Hepatocyte (in vitro differentiated cells): ENCODE data around the gene GLUL. TPM values are rescaled to one million over a fixed set of nuclear protein-coding genes. Genes with fewer than 3 reads are reported as not detected.

Source experiments
- DNase-seq: peaks from one replicate; pipeline ENCODE4 v3.0.0-alpha.2; 2016; ENCODE audit warnings: low spot score
- H2AFZ ChIP-seq: fragments of 200-600 bp; sonication (generic); 2 replicates; pipeline ENCODE4 v1.6.0; 2016; ENCODE audit warnings: antibody characterized with exemption, mild to moderate bottlenecking
- H3K27ac ChIP-seq: fragments of 200-600 bp; sonication (generic); 2 replicates; pipeline ENCODE4 v1.5.1; 2016; ENCODE audit warnings: mild to moderate bottlenecking
- H3K27me3 ChIP-seq: fragments of 200-600 bp; sonication (generic); 2 replicates; pipeline ENCODE4 v1.6.1; 2016
- H3K36me3 ChIP-seq: fragments of 200-600 bp; sonication (generic); replicated peaks from 2 replicates; pipeline ENCODE4 v1.5.1; 2016; ENCODE audit warnings: low read depth; ENCODE audit not compliant: insufficient read depth
- H3K4me1 ChIP-seq: fragments of 200-600 bp; sonication (generic); 2 replicates; pipeline ENCODE4 v1.5.1; 2016; ENCODE audit warnings: mild to moderate bottlenecking, moderate library complexity; ENCODE audit not compliant: insufficient read depth
- H3K4me2 ChIP-seq: fragments of 200-600 bp; sonication (generic); 2 replicates; pipeline ENCODE4 v1.6.0; 2016
- H3K4me3 ChIP-seq: fragments of 200-600 bp; sonication (generic); 2 replicates; pipeline ENCODE4 v1.5.1; 2016; ENCODE audit warnings: mild to moderate bottlenecking
- H3K79me2 ChIP-seq: fragments of 200-600 bp; sonication (generic); 2 replicates; pipeline ENCODE4 v1.6.0; 2017; ENCODE audit warnings: mild to moderate bottlenecking
- H3K9me2 ChIP-seq: fragments of 200-600 bp; sonication (generic); replicated peaks from 2 replicates; pipeline ENCODE4 v1.6.0; 2017; ENCODE audit warnings: mild to moderate bottlenecking; ENCODE audit not compliant: insufficient read depth
- H3K9me3 ChIP-seq: fragments of 200-600 bp; sonication (generic); 2 replicates; pipeline ENCODE4 v1.5.1; 2016; ENCODE audit warnings: low read depth, mild to moderate bottlenecking
- H4K20me1 ChIP-seq: fragments of 200-600 bp; sonication (generic); 2 replicates; pipeline ENCODE4 v1.6.0; 2016; ENCODE audit warnings: mild to moderate bottlenecking; ENCODE audit not compliant: insufficient read depth, poor library complexity, severe bottlenecking
- EZH2 ChIP-seq: fragments of 200-600 bp; sonication (generic); IDR thresholded peaks from 2 replicates; pipeline ENCODE4 v1.6.1; 2016; ENCODE audit warnings: antibody characterized with exemption, mild to moderate bottlenecking, borderline replicate concordance
- EZH2phosphoT487 ChIP-seq: fragments of 200-600 bp; sonication (generic); IDR thresholded peaks from one replicate; pipeline ENCODE4 v1.6.1; 2018; ENCODE audit warnings: antibody characterized with exemption, mild to moderate bottlenecking, low read depth, moderate library complexity; ENCODE audit not compliant: unreplicated experiment, severe bottlenecking
- WGBS: methylation state at CpG from one replicate; pipeline ENCODE4 v1.1.6; 2016; ENCODE audit warnings: low lambda C conversion rate; ENCODE audit errors: missing lambda C conversion rate; 5-methylcytosine and 5-hydroxymethylcytosine counted together
- polyA plus RNA-seq: library from polyadenylated mRNA; unstranded; fragments of >200 nt; fragmentation: Nextera tagmentation; extraction: Ambion mirVana; gene quantifications from 2 replicates; pipeline ENCODE4 v1.2.1, GENCODE V29; 2016
- total RNA-seq: library from RNA; depleted of rRNA; stranded (reverse); fragments of >200 nt; gene quantifications from 2 replicates; pipeline ENCODE4 v1.2.3, GENCODE V29; 2014
- TF ChIP-seq, protein P1 (sequence below): fragments of 200-600 bp; sonication (generic); IDR thresholded peaks from 2 replicates; pipeline ENCODE4 v1.5.1; 2016; ENCODE audit warnings: antibody characterized with exemption, mild to moderate bottlenecking; ENCODE audit not compliant: poor library complexity

The GLUL gene
- total and polyA plus RNA-seq, 2 experiments from 2014 or later, result 747 to 846 TPM

DNA sequence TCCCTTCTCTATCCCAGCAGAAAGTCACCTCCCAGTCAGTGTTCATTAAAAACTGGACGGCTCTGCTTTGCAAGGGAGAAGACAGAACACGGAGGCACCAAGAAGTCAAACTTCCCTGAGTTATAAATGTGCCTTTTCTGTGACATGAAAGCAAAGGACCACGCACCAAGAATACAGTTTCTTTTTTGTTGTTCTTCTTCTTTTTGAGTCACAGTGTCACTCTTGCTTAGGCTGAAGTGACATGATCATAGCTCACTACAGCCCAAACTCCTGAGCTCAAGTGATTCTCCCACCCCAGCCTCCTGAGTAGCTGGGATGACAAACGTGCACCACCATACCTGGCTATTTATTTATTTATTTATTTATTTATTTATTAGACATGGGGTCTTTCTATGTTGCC is 22.7 kb downstream of the GLUL start:
- Histone ChIP-seq H3K4me2 (no peak overlapping the region), H2AFZ (no peak overlapping the region), H3K79me2 (no peaks in the 10 kb centered on the region), H3K9me3 (no peaks in the 10 kb centered on the region), H3K27ac (no peak overlapping the region), H3K36me3 (no peaks in the 10 kb centered on the region), H4K20me1 (no peaks in the 10 kb centered on the region), H3K9me2 (no peaks in the 10 kb centered on the region), H3K4me1 (no peaks in the 10 kb centered on the region), H3K4me3 (no peak overlapping the region), H3K27me3 (no peaks in the 10 kb centered on the region)
- TF ChIP-seq EZH2phosphoT487 (no peak), EZH2 (no peak)
- TF ChIP-seq, protein P1, sequence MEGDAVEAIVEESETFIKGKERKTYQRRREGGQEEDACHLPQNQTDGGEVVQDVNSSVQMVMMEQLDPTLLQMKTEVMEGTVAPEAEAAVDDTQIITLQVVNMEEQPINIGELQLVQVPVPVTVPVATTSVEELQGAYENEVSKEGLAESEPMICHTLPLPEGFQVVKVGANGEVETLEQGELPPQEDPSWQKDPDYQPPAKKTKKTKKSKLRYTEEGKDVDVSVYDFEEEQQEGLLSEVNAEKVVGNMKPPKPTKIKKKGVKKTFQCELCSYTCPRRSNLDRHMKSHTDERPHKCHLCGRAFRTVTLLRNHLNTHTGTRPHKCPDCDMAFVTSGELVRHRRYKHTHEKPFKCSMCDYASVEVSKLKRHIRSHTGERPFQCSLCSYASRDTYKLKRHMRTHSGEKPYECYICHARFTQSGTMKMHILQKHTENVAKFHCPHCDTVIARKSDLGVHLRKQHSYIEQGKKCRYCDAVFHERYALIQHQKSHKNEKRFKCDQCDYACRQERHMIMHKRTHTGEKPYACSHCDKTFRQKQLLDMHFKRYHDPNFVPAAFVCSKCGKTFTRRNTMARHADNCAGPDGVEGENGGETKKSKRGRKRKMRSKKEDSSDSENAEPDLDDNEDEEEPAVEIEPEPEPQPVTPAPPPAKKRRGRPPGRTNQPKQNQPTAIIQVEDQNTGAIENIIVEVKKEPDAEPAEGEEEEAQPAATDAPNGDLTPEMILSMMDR, result no peak
- DNase-seq, result no peak
- 80% methylated on average over 4 of the region's 4 CpGs for WGBS

- Histone ChIP-seq H3K4me3 (no peak overlapping the region), H3K27ac (no peak overlapping the region), H3K79me2 (no peaks in the 10 kb centered on the region), H3K36me3 (no peaks in the 10 kb centered on the region), H2AFZ (no peak overlapping the region), H3K4me1 (no peaks in the 10 kb centered on the region), H3K4me2 (no peak overlapping the region), H3K27me3 (no peaks in the 10 kb centered on the region), H3K9me2 (no peaks in the 10 kb centered on the region), H3K9me3 (no peaks in the 10 kb centered on the region), H4K20me1 (no peaks in the 10 kb centered on the region)
- 75% methylated on average over 4 of the region's 4 CpGs for WGBS
- TF ChIP-seq EZH2 (no peak), EZH2phosphoT487 (no peak)
- TF ChIP-seq, protein P1, result no peak
- no peak for DNase-seq
These were observed 23.2 kb downstream of the GLUL start for GRCh38 chr1:182368358-182368757.

GRCh38 chr1:182367926-182368325 is 23.7 kb downstream of the GLUL start:
- Histone ChIP-seq H3K4me1 (no peaks in the 10 kb centered on the region), H2AFZ (no peak overlapping the region), H3K9me3 (no peaks in the 10 kb centered on the region), H3K4me2 (no peak overlapping the region), H3K27me3 (no peaks in the 10 kb centered on the region), H4K20me1 (no peaks in the 10 kb centered on the region), H3K4me3 (no peak overlapping the region), H3K79me2 (no peaks in the 10 kb centered on the region), H3K27ac (no peak overlapping the region), H3K9me2 (no peaks in the 10 kb centered on the region), H3K36me3 (no peaks in the 10 kb centered on the region)
- no peak for DNase-seq
- TF ChIP-seq EZH2phosphoT487, result no peak
- TF ChIP-seq, protein P1, result no peak
- no peak for TF ChIP-seq EZH2
- WGBS, result 82% methylated on average over 2 of the region's 2 CpGs

- no peak overlapping the region for H3K27ac ChIP-seq
- no peak overlapping the region for H3K4me3 ChIP-seq
- no peak overlapping the region for H3K4me2 ChIP-seq
- TF ChIP-seq, protein P1, result no peak
- no peak for TF ChIP-seq EZH2phosphoT487
- TF ChIP-seq EZH2, result no peak
- no peaks in the 10 kb centered on the region for H3K27me3 ChIP-seq
- no peak overlapping the region for H2AFZ ChIP-seq
- no peaks in the 10 kb centered on the region for H3K36me3 ChIP-seq
- 92% methylated on average over 2 of the region's 2 CpGs for WGBS
- no peaks in the 10 kb centered on the region for H4K20me1 ChIP-seq
- H3K9me3 ChIP-seq, result no peaks in the 10 kb centered on the region
- no peaks in the 10 kb centered on the region for H3K9me2 ChIP-seq
- no peaks in the 10 kb centered on the region for H3K79me2 ChIP-seq
- H3K4me1 ChIP-seq, result no peaks in the 10 kb centered on the region
- no peak for DNase-seq
These were observed 25.0 kb downstream of the GLUL start for GRCh38 chr1:182366596-182366995.
